Mucosa of descending colon (tissue), 3 donors: ENCODE measurements around the gene PTPN1. TPM values are rescaled to one million over a fixed set of nuclear protein-coding genes. Genes with fewer than 3 reads are reported as not detected.

Experiments used
- ATAC-seq: fragments of 200-7000 bp; cut with Tn5 transposase; one replicate; pipeline ENCODE4 v1.9.1; 2020; ENCODE audit warnings: mild to moderate bottlenecking, moderate library complexity
- DNase-seq, 3 donors: peaks; one replicate each; pipeline ENCODE4 v3.0.0-alpha.2; 2020
- H3K36me3 ChIP-seq: fragments of 200-600 bp; one replicate; pipeline ENCODE4 v1.8.0; 2021; ENCODE audit warnings: low read depth, mild to moderate bottlenecking
- H3K4me1 ChIP-seq: fragments of 200-600 bp; one replicate; pipeline ENCODE4 v1.8.0; 2021; ENCODE audit warnings: low read depth, mild to moderate bottlenecking
- H3K4me3 ChIP-seq: fragments of 200-600 bp; one replicate; pipeline ENCODE4 v1.8.0; 2021; ENCODE audit warnings: mild to moderate bottlenecking
- H3K9me3 ChIP-seq: fragments of 200-600 bp; one replicate; pipeline ENCODE4 v1.8.0; 2021; ENCODE audit warnings: mild to moderate bottlenecking
- CTCF ChIP-seq: fragments of 200-600 bp; IDR thresholded peaks from one replicate; pipeline ENCODE4 v1.8.0; 2022; ENCODE audit warnings: antibody characterized with exemption, mild to moderate bottlenecking
- intact Hi-C, 2 donors: fragments of 100-400 bp; cut with DNase I in 1 of 2; cut with micrococcal nuclease in 1 of 2; formaldehyde crosslinking; loops; one replicate each; pipeline versions ENCODE4 v1.11.0 to v1.11.1; 2022; cut with DNase I, micrococcal nuclease
- total RNA-seq, 3 donors: library from RNA; stranded (reverse); fragmentation: NEBNext Ultra II Directional in 2 of 3; extraction: Animal tissue kit (Norgen Biotek cat#: 25700) in 2 of 3; gene quantifications; one replicate each; pipeline versions ENCODE4 v1.2.1 to v1.2.4, GENCODE V29; 2021 to 2023
- donor health status: DM: no; HTN: no; CAD: no; lungs with moderate emphysema.
- donor health status: DM: no; HTN: no; CAD: no.
- donor health status: DM: no; HTN: yes; CAD: no.

Gene PTPN1
- total RNA-seq, 3 donors from 2014 or later: 33.2 to 35.1 (median 33.4) TPM

DNA sequence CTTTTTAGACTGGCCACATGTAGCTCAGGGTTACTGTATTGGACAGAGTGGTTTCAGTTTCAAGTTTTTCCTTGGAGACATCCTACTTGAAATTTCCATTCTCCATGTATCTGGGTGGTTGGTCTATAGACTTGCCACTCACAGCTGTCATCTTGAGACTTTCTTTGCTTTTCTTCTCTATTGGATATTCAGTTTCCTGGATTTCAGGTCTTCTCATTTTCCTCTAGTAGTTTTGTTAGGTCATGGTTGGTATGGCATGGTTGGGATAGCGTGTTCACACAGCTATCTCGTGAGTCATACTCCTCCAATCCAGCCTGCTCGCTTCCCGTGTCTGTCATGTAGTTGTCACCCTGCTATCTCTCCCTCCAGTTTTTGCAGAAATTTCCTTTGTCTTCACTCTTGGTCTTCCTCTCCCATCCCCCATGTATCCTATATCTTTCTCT is 48.3 kb downstream of the PTPN1 start:
- Histone ChIP-seq H3K4me3 (no peak overlapping the region), H3K36me3 (peaks cover 6% of the 10 kb centered on the region), H3K9me3 (no peaks in the 10 kb centered on the region), H3K4me1 (no peaks in the 10 kb centered on the region)
- no peak for TF ChIP-seq CTCF
- ATAC-seq (no peak), DNase-seq (no peak)
- intact Hi-C loops: no loop called here

- intact Hi-C loops: no loop called here
- no peak for ATAC-seq
- no peak overlapping the region for H3K4me3 ChIP-seq
- no peaks in the 10 kb centered on the region for H3K9me3 ChIP-seq
- no peak for DNase-seq
- H3K36me3 ChIP-seq: peaks cover 6% of the 10 kb centered on the region
- TF ChIP-seq CTCF: no peak
- H3K4me1 ChIP-seq: no peaks in the 10 kb centered on the region
Measured at GRCh38 chr20:50559149-50559548, 49.0 kb downstream of the PTPN1 start.

- no peak for DNase-seq
Measured at GRCh38 chr20:50559856-50560638, 49.9 kb downstream of the PTPN1 start.

GRCh38 chr20:50560867-50561266 is 50.7 kb downstream of the PTPN1 start:
- ATAC-seq: no peak
- no peak overlapping the region for H3K4me3 ChIP-seq
- no peaks in the 10 kb centered on the region for H3K9me3 ChIP-seq
- H3K36me3 ChIP-seq: peaks cover 6% of the 10 kb centered on the region
- H3K4me1 ChIP-seq: no peaks in the 10 kb centered on the region
- no peak for DNase-seq
- TF ChIP-seq CTCF: no peak
- intact Hi-C loops: no loop called here

More at GRCh38 chr20:50559856-50560638, 49.9 kb downstream of the PTPN1 start:
- no peak for ATAC-seq
- Histone ChIP-seq H3K4me3 (no peak overlapping the region), H3K4me1 (no peaks in the 10 kb centered on the region), H3K9me3 (no peaks in the 10 kb centered on the region), H3K36me3 (peaks cover 6% of the 10 kb centered on the region)
- intact Hi-C loops: no loop called here
- no peak for TF ChIP-seq CTCF

- DNase-seq (no peak), ATAC-seq (peak; percentile 70)
- no peaks in the 10 kb centered on the region for H3K9me3 ChIP-seq
- H3K4me3 ChIP-seq: no peak overlapping the region
- peaks cover 6% of the 10 kb centered on the region for H3K36me3 ChIP-seq
- intact Hi-C loops: no loop called here
- no peak for TF ChIP-seq CTCF
- H3K4me1 ChIP-seq: no peaks in the 10 kb centered on the region
Measured at GRCh38 chr20:50561379-50562078, 51.3 kb downstream of the PTPN1 start.
